Renal cortex interstitium (tissue), 15 donors: ENCODE results near the gene TRIM40. TPM values are rescaled to one million over a fixed set of nuclear protein-coding genes. Genes with fewer than 3 reads are reported as not detected.

ENCODE experiments used
- DNase-seq, 11 donors: peaks; one replicate each; pipeline ENCODE4 v3.0.0-alpha.2; 2013; ENCODE audit warnings: low read depth in 9 of 11, low spot score in 4 of 11; ENCODE audit errors: extremely low read depth in 1 of 11
- long read RNA-seq, 16 experiments: transcript quantifications; one replicate each; lab custom pipeline, GENCODE V29; 2026
- polyA plus RNA-seq, 3 donors: library from polyadenylated mRNA; unstranded; fragments of 120-200 nt; gene quantifications; one replicate each; pipeline ENCODE4 v1.2.1, GENCODE V29; 2013; ENCODE audit not compliant: insufficient read length in 3 of 3

TRIM40 gene
- polyA plus RNA-seq: under 1 TPM; 0.10 to 0.23 (median 0.11) TPM
- long read RNA-seq, donor 1: 0 reads
- long read RNA-seq, donor 2: 0 reads
- long read RNA-seq, donor 3: 0 reads
- long read RNA-seq, donor 4: 0 reads
- long read RNA-seq, donor 5: 0 reads
- long read RNA-seq, donor 6: 0 reads
- long read RNA-seq, donor 7: 0 reads
- long read RNA-seq, donor 8: 0 reads
- long read RNA-seq, donor 9: 0 reads
- long read RNA-seq, donor 10: 0 reads
- long read RNA-seq, donor 11: 0 reads
- long read RNA-seq, donor 12: 0 reads
- long read RNA-seq, donor 13: 0 reads
- long read RNA-seq, donor 14: 0 reads
- long read RNA-seq, donor 15: 0 reads
- long read RNA-seq, donor 16: 0 reads

- DNase-seq: no peak
Observed at GRCh38 chr6:30135757-30136156, at the start of gene TRIM40. TSS of gene TRIM40 (plus strand) at chr6:30136140. CDS start at chr6:30137037, 897 bp downstream.

GRCh38 chr6:30087876-30088275 is 48.1 kb upstream of the TRIM40 start:
- no peak for DNase-seq

GRCh38 chr6:30091577-30092381 is 44.2 kb upstream of the TRIM40 start:
- DNase-seq: no peak

GRCh38 chr6:30092852-30093543 is 42.9 kb upstream of the TRIM40 start:
- no peak for DNase-seq

- DNase-seq: no peak
Observed at GRCh38 chr6:30093951-30094661, 41.8 kb upstream of the TRIM40 start.

GRCh38 chr6:30096829-30097228 is 39.1 kb upstream of the TRIM40 start:
- DNase-seq: no peak

- no peak for DNase-seq
Observed at GRCh38 chr6:30097902-30098768, 37.8 kb upstream of the TRIM40 start.

- DNase-seq: no peak
Observed at GRCh38 chr6:30100154-30100553, 35.8 kb upstream of the TRIM40 start.

- DNase-seq: no peak
Observed at GRCh38 chr6:30100585-30101443, 35.1 kb upstream of the TRIM40 start.

GRCh38 chr6:30101444-30102413 is 34.2 kb upstream of the TRIM40 start:
- DNase-seq: peak; percentile 40 to 78 (median 63)

- no peak for DNase-seq
Observed at GRCh38 chr6:30102414-30102969, 33.4 kb upstream of the TRIM40 start.

DNA sequence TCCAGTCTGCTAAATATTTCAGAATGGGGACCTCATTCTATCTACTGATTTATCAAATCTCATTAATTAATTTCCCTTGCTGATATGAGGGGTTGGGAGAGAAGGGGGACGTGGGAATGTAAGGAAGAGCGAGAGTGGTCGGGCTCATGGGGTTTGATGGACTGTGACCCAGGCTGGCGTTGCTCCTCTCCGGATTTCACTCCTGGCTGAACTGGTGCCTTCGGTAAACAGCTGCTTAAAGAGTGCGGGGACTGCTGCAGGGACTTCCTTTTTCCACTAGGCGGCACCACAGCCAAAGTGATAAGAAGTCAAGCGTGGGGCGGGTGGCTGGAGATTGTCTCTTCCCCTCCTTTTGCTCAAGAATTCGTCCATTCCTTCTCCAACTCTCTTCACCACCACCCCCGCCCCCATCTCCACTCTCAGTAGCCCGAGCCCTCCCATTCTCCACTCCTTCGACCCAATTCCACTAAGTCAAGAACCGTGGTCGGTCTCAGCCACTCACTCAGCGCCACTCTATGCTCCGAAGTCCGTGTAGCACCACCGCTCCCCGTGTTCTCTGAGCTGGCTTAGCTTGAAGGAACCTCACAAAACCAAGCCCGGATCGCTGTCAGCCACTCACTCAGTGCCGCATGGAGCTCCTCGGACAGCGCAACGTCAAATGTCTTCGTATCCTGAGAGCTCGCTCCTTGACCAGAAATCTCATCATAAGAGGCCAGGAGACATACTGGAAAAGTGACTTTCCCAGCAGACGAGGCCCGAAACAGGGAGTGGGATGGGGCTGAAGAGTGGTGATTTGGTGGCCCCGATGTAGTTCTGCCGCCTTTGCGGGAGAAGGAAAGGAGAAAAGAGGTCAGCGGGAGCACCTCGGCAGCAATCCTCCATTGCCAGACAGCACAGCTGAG is 32.7 kb upstream of the TRIM40 start:
- peak; percentile 72 to 90 (median 79) for DNase-seq

GRCh38 chr6:30103872-30104179 is 32.1 kb upstream of the TRIM40 start:
- no peak for DNase-seq

GRCh38 chr6:30104661-30105060 is 31.3 kb upstream of the TRIM40 start:
- DNase-seq: no peak

GRCh38 chr6:30111266-30111856 is 24.6 kb upstream of the TRIM40 start:
- DNase-seq: no peak
